ENCODE results near the gene ASCC3.

DNA sequence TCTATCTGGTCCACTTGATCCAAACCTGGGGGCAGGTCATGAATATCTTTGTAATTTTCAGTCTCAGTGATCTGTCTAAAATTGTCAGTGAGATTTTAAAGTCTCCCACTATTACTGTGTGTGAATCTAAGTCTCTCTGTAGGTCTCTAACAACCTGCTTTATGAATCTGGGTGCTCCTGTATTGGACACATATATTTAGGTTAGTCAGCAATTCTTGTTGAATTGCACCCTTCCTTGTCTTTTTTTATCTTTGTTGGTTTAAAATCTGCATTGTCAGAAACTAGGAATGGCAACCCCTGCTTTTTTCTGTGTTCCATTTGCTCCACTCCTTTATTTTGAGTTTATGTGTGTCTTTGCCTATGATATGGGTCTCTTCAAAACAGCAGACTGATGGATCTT lies 140.7 kb downstream of the ASCC3 start:
- TF ChIP-seq ZNF274 (IDR thresholded peaks at IDR 0.05; ENCODE audit: low read depth, low read length): no peak
- no peak for TF ChIP-seq SUZ12 (IDR thresholded peaks at IDR 0.05; ENCODE audit: extremely low read depth, insufficient read depth, insufficient read length)
- TF ChIP-seq YY1 (IDR thresholded peaks at IDR 0.05; ENCODE audit: insufficient read depth, insufficient read length): no peak
